Psoas muscle (tissue), 8 donors: ENCODE data around the gene PKDCC. TPM values are rescaled to one million over a fixed set of nuclear protein-coding genes. Genes with fewer than 3 reads are reported as not detected.

ENCODE experiments used
- ATAC-seq, 4 donors: fragments of 200-7000 bp; cut with Tn5 transposase; one replicate each; pipeline ENCODE4 v1.9.1; 2020; ENCODE audit warnings: moderate library complexity in 3 of 4, mild to moderate bottlenecking in 2 of 4
- DNase-seq, 2 donors: peaks; one replicate each; pipeline ENCODE4 v3.0.0-alpha.2; 2020
- H3K27ac ChIP-seq: fragments of 200-600 bp; one replicate; pipeline ENCODE4 v1.8.0; 2022
- H3K27me3 ChIP-seq, 3 donors: fragments of 200-600 bp in 1 of 3; one replicate each; pipeline versions ENCODE4 v1.6.1 to v1.8.0; 2013 to 2022; ENCODE audit warnings: low read length in 2 of 3, mild to moderate bottlenecking in 2 of 3, moderate library complexity in 1 of 3; ENCODE audit not compliant: insufficient read depth in 3 of 3
- H3K36me3 ChIP-seq, 2 donors: fragments of 200-600 bp in 1 of 2; one replicate each; pipeline versions ENCODE4 v1.6.1 to v1.8.0; 2013 to 2022; ENCODE audit warnings: low read depth in 1 of 2, mild to moderate bottlenecking in 1 of 2, moderate library complexity in 1 of 2; ENCODE audit not compliant: insufficient read depth in 1 of 2
- H3K4me1 ChIP-seq: fragments of 200-600 bp; one replicate; pipeline ENCODE4 v1.8.0; 2022
- H3K4me3 ChIP-seq: fragments of 200-600 bp; one replicate; pipeline ENCODE4 v1.8.0; 2022; ENCODE audit warnings: mild to moderate bottlenecking
- H3K9me3 ChIP-seq: fragments of 200-600 bp; one replicate; pipeline ENCODE4 v1.8.0; 2022
- WGBS, 3 donors: extraction: QIAGEN DNeasy Blood & Tissue Kit; methylation state at CpG; one replicate each; pipeline versions ENCODE4 v1.1.6 to v1.1.7; 2013; 5-methylcytosine and 5-hydroxymethylcytosine counted together
- intact Hi-C, 2 donors: fragments of 100-400 bp; cut with DNase I; formaldehyde crosslinking; loops; one replicate each; pipeline versions ENCODE4 v1.11.0 to v1.14.2; 2022
- long read RNA-seq, 2 donors: library from polyadenylated mRNA; unstranded; transcript quantifications; one replicate each; pipeline ENCODE4 v2.0.0, GENCODE V29; 2021
- polyA plus RNA-seq, 3 donors: library from polyadenylated mRNA; stranded (reverse); fragments of 200-250 nt; gene quantifications; one replicate each; pipeline ENCODE4 v1.2.3, GENCODE V29; 2013
- total RNA-seq, 4 donors: library from RNA; stranded (reverse); fragmentation: NEBNext Ultra II Directional in 2 of 4; extraction: Animal tissue kit (Norgen Biotek cat#: 25700) in 2 of 4; gene quantifications; one replicate each; pipeline versions ENCODE4 v1.2.1 to v1.2.4, GENCODE V29; 2021 to 2023
- TF ChIP-seq, protein P1 (sequence below): fragments of 200-600 bp; IDR thresholded peaks from one replicate; pipeline ENCODE4 v1.8.0; 2022; ENCODE audit warnings: antibody characterized with exemption
- donor health status: healthy with polysubstance abuse.
- donor health status: DM: no; HTN: no; CAD: no; lungs with moderate emphysema.
- donor health status: Bipolar disorder and iron deficiency.
- donor health status: healthy.
- donor health status: DM: yes; HTN: yes; CAD: no.
- donor health status: DM: no; HTN: no; CAD: no.
- donor health status: DM: no; HTN: no; CAD: no.
- donor health status: DM: yes; HTN: yes; CAD: no.

PKDCC gene
- total RNA-seq (100 to 1,000 TPM in 2 of 4 donors, 10 to 100 TPM in 2; 45.6 to 159 (median 111) TPM), polyA plus RNA-seq (100 to 1,000 TPM in 2 of 3 donors, 10 to 100 TPM in 1; 76.1 to 209 (median 186) TPM)
- long read RNA-seq, donor 1, transcript PKDCC-201 (7 exons, 2,502 nt): major isoform, 28 of 46 reads
- long read RNA-seq, donor 1, partial matches to known transcripts: 9 of 46 reads
- long read RNA-seq, donor 1, other reads (novel, unspliced or antisense): 7 of 46 reads
- long read RNA-seq, donor 2, transcript PKDCC-201 (7 exons, 2,502 nt): major isoform, 150 of 228 reads
- long read RNA-seq, donor 2, partial matches to known transcripts: 48 of 228 reads
- long read RNA-seq, donor 2, other reads (novel, unspliced or antisense): 30 of 228 reads

DNA sequence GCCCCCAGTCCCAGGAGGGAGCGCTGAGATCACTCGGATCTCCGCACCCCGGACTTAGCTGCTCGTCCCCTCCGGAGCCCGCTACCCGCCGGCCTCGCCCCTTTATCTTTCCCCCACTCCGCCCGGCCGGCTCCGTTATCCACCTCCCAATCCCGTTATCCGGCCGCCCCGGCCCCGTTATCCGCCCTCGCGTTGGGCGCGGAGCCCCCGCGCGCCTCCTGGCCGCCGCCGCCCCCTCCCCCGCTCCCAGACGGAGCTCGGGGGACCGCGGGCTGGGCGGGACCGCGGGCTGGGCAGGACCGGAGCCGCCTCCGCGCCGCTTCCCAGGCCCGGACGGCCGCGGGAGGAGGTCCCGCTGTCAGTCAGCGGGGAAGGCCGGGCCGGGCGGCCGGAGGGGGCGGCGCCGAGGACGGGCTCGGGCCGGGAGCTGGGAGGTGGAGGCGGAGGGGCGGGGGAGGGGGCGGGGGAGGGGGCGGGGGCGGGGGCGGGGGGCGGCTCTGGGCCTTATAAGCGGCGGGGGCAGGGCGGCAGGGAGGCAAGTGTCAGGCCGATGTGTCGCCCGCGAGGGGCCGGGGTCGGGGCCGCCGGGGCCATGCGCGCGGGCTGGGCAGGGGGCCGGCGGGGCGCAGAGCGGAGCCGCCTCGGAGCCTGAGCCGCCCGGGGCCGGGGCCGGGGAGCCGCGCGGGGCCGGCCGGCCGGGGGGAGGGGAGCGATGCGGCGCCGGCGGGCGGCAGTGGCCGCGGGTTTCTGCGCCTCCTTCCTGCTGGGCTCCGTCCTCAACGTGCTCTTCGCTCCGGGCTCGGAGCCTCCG lies at the start of gene PKDCC:
TSS of gene PKDCC (plus strand) at position 534 of the 811 bp plus-strand sequence. CDS start at position 713, 179 bp downstream.
- peaks cover 34% of the 10 kb centered on the region for H3K4me1 ChIP-seq
- WGBS, 3 donors: 1% methylated on average over 17 to 103 of the region's 111 CpGs
- peak within 1 kb of the TSS; percentile 95 for H3K4me3 ChIP-seq
- intact Hi-C loops: loop anchor here in 1 of 2 donors (5.0 kb wide), 1 partner anchor 80 kb away; no protein-coding TSS in a partner anchor
- H3K27me3 ChIP-seq: no peaks in the 10 kb centered on the region
- TF ChIP-seq, protein P1, sequence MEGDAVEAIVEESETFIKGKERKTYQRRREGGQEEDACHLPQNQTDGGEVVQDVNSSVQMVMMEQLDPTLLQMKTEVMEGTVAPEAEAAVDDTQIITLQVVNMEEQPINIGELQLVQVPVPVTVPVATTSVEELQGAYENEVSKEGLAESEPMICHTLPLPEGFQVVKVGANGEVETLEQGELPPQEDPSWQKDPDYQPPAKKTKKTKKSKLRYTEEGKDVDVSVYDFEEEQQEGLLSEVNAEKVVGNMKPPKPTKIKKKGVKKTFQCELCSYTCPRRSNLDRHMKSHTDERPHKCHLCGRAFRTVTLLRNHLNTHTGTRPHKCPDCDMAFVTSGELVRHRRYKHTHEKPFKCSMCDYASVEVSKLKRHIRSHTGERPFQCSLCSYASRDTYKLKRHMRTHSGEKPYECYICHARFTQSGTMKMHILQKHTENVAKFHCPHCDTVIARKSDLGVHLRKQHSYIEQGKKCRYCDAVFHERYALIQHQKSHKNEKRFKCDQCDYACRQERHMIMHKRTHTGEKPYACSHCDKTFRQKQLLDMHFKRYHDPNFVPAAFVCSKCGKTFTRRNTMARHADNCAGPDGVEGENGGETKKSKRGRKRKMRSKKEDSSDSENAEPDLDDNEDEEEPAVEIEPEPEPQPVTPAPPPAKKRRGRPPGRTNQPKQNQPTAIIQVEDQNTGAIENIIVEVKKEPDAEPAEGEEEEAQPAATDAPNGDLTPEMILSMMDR: no peak
- H3K36me3 ChIP-seq: no peaks in the 10 kb centered on the region
- ATAC-seq (peak; percentile 77 to 84 (median 80)), DNase-seq (peak; percentile 89 to 94)
- peak within 1 kb of the TSS; percentile 94 for H3K27ac ChIP-seq
- no peaks in the 10 kb centered on the region for H3K9me3 ChIP-seq

DNA sequence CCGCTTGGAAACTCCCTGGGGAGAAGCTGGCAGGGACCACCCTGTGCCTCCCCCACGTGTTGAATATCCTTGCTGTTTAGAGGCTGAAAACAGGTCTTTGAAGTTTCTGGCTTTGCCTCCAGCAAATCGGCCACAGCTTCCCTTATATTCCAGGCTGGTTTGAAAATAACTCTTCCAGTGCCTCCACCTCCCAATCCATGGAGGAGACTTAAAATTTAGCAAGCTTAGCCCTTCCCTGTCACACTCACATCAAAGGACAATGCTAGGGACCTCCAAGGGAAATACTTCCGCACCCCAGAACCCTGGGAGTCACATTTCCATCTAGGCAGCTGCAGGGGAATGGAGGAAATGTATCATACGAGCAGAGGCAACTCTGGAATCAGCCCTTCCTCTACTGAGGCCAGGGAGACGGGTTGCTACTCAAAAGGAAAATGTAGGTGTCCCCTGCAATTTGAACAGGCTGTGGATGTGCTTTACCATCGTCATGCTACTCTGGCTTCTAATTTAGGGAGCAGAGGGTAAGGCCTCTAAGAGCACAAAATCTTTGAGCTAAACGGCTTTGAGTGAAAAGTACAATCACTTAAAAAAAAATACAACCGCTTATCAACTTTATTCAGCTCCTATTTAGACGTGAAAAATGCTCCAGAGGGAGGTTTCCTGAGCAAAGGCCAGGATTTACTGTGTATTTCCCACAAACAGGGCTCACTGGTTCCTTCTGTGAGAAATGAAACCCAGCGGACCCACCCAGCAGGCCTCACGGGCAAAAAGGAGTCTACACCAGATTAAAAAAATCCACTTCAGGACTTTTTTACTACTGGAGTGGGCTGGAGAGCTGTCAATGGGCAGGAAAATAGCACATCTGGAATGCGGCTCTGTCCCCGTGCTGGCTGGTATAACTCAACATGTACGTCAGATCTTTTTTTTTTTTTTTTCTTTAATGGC lies 49.4 kb upstream of the PKDCC start:
- no peak overlapping the region for H3K27ac ChIP-seq
- no peak overlapping the region for H3K4me3 ChIP-seq
- ATAC-seq: peak in 1 of 4 donors; percentile 36
- no peaks in the 10 kb centered on the region for H3K27me3 ChIP-seq
- WGBS, 3 donors: 52 to 59% (median 54%) methylated on average over 15 of the region's 15 CpGs
- peak in 1 of 2 donors; percentile 58 for DNase-seq
- H3K36me3 ChIP-seq: no peaks in the 10 kb centered on the region
- no peaks in the 10 kb centered on the region for H3K9me3 ChIP-seq
- TF ChIP-seq, protein P1: no peak
- intact Hi-C loops: no loop called here
- H3K4me1 ChIP-seq: no peaks in the 10 kb centered on the region

DNA sequence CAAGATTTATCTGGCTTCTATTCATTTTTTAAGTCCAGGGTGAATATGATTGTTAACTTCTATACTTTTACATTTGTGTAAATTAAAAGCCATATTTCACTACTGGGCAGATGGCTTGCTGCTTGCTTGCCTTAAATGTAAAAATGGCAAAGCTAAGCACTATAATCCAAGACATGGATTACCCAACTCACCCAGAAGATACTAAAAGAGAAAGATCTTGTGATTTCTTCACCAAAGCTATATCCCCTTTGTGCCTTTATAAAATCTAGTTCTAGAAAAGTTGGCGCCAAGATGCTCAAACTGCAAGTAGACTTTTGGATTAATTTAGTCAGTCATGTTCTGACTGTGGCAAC lies 48.7 kb upstream of the PKDCC start:
- intact Hi-C loops: no loop called here
- Histone ChIP-seq H3K9me3 (no peaks in the 10 kb centered on the region), H3K27me3 (no peaks in the 10 kb centered on the region), H3K27ac (no peak overlapping the region), H3K4me1 (no peaks in the 10 kb centered on the region), H3K36me3 (no peaks in the 10 kb centered on the region), H3K4me3 (no peak overlapping the region)
- DNase-seq (no peak), ATAC-seq (no peak)
- TF ChIP-seq, protein P1: no peak
- 89 to 99% (median 98%) methylated on average over 1 of the region's 1 CpG for WGBS, 3 donors

DNA sequence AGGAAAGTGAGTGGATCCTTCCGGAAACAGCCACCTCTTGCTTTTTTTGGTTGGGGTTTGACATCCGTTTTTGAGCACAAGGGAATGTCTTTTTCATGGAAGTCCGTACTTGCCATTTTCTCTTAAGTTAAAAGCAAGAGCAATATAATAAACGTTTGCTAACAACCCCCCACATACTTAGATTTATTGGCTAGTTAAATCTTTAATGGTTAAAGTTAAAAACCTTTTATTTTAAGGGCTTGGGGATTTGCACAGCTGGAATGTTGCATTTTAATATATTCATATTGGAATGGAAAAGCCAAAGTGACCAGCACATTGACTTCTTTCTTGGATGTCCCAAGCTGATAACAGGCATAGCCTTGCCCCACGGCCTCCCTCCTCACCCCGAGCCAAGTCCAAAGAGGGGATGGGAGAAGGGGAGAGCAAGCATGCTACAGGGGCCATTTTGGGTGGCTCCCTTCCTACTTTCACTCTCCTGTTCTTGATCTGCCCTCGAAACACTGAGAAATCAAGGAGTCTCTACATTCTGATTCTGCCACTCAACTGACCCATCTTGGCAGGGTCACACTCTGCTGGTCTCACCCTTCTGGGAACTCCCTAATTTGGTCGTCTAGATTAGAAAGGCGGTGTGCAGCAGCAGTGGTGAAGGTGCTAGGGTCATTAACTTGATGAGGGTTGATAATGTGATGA lies 48.1 kb upstream of the PKDCC start:
- TF ChIP-seq, protein P1: no peak
- ATAC-seq: no peak
- no peak overlapping the region for H3K27ac ChIP-seq

More for the DNA sequence above, 48.1 kb upstream of the PKDCC start:
- intact Hi-C loops: no loop called here
- H3K27me3 ChIP-seq: no peaks in the 10 kb centered on the region
- H3K9me3 ChIP-seq: no peaks in the 10 kb centered on the region
- no peaks in the 10 kb centered on the region for H3K4me1 ChIP-seq
- no peaks in the 10 kb centered on the region for H3K36me3 ChIP-seq
- DNase-seq: no peak
- no peak overlapping the region for H3K4me3 ChIP-seq
- WGBS, 3 donors: 79 to 82% (median 80%) methylated on average over 9 of the region's 9 CpGs
